K562 (cell line): Measurements from ENCODE around the gene EPB41L4A. TPM values are rescaled to one million over a fixed set of nuclear protein-coding genes. Genes with fewer than 3 reads are reported as not detected.

Experiments used
- ATAC-seq: fragments of 200-7000 bp; cut with Tn5 transposase; 3 replicates; pipeline ENCODE4 v1.9.1; 2020; ENCODE audit warnings: moderate library complexity
- BruUV-seq: library from RNA; stranded (reverse); fragments of 400-500 nt; replicated peaks from 2 replicates; lab custom pipeline; 2021; lab: Mats Ljungman, UMichigan
- CTCF ChIA-PET: fragments of 300-600 bp; formaldehyde crosslinking; extraction: SDS; loops from one replicate; lab custom pipeline; 2021; ENCODE audit warnings: low intra/inter-chr PET ratio; lab: Yijun Ruan, JAX
- POLR2A ChIA-PET: fragments of 300-600, 350-650 bp; sonication (Branson Sonifier 250); formaldehyde crosslinking; extraction: SDS; loops from one replicate; lab custom pipeline; 2021; ENCODE audit warnings: antibody characterized with exemption, inconsistent platforms; lab: Yijun Ruan, JAX
- DNase-seq, 4 experiments: peaks; one replicate each; pipeline versions ENCODE4 v3.0.0 to v3.0.0-alpha.2; 2011 to 2018; ENCODE audit warnings: low spot score in 3 of 4, mixed read lengths in 3 of 4; ENCODE audit errors: extremely low read depth in 1 of 4
- FAIRE-seq: peaks from 2 replicates; lab custom pipeline; 2011; peaks lifted over from hg19 to GRCh38; lab: Jason Lieb, UNC
- H2AFZ ChIP-seq: 2 replicates; pipeline ENCODE4 v1.6.0; 2011; ENCODE audit warnings: low read depth, low read length, control low read depth, inconsistent platforms
- H3K27ac ChIP-seq: fragments of 200-600 bp; 3 replicates; pipeline ENCODE4 v1.8.0; 2011; ENCODE audit warnings: low read depth, mild to moderate bottlenecking, control low read depth, inconsistent platforms, low read length, moderate library complexity, mixed read lengths; ENCODE audit errors: extremely low read depth
- H3K27me3 ChIP-seq, 2 experiments: fragments of 300-600 bp in 1 of 2; 2 replicates in 1 of 2; 3 replicates in 1 of 2; pipeline versions ENCODE4 v1.6.0 to v1.8.0; 2011; ENCODE audit warnings: inconsistent platforms in 2 of 2, low read length in 2 of 2, mild to moderate bottlenecking in 1 of 2, mixed read lengths in 1 of 2, moderate library complexity in 1 of 2; ENCODE audit not compliant: control insufficient read depth in 2 of 2, insufficient read depth in 2 of 2
- H3K36me3 ChIP-seq: fragments of 300-600 bp; 3 replicates; pipeline ENCODE4 v1.8.0; 2011; ENCODE audit warnings: mild to moderate bottlenecking, low read length, inconsistent platforms; ENCODE audit not compliant: control insufficient read depth, insufficient read depth
- H3K4me1 ChIP-seq, 2 experiments: fragments of 200-600 bp in 1 of 2; replicated peaks in 1 of 2; 2 replicates in 1 of 2; 3 replicates in 1 of 2; pipeline versions ENCODE4 v1.5.1 to v1.8.0; 2011; ENCODE audit warnings: inconsistent platforms in 2 of 2, low read length in 2 of 2, mild to moderate bottlenecking in 1 of 2, mixed read lengths in 1 of 2, moderate library complexity in 1 of 2; ENCODE audit not compliant: control insufficient read depth in 2 of 2, insufficient read depth in 2 of 2
- H3K4me2 ChIP-seq: 2 replicates; pipeline ENCODE4 v1.6.1; 2011; ENCODE audit warnings: low read length, control low read depth, inconsistent platforms, mixed read lengths; ENCODE audit not compliant: insufficient read depth
- H3K4me3 ChIP-seq: fragments of 200-600 bp; sonication (generic), shearing (Covaris generic); 2 replicates; pipeline ENCODE4 v1.5.1; 2016; ENCODE audit warnings: control low read depth, inconsistent platforms
- H3K79me2 ChIP-seq: fragments of 200-600 bp; 3 replicates; pipeline ENCODE4 v1.8.0; 2011; ENCODE audit warnings: low read length, inconsistent platforms; ENCODE audit not compliant: control insufficient read depth, insufficient read depth
- H3K9ac ChIP-seq, 2 experiments: 2 replicates each; pipeline versions ENCODE4 v1.6.0 to v1.6.1; 2011; ENCODE audit warnings: low read depth in 2 of 2, low read length in 2 of 2, control low read depth in 1 of 2, inconsistent platforms in 1 of 2, mild to moderate bottlenecking in 1 of 2, mixed read lengths in 1 of 2; ENCODE audit not compliant: insufficient read depth in 1 of 2
- H3K9me1 ChIP-seq: one replicate; pipeline ENCODE4 v1.6.0; 2011; ENCODE audit warnings: inconsistent platforms, mild to moderate bottlenecking, low read length, moderate library complexity; ENCODE audit not compliant: control insufficient read depth, insufficient read depth
- H3K9me3 ChIP-seq: replicated peaks from 2 replicates; pipeline ENCODE4 v1.5.1; 2011; ENCODE audit warnings: low read depth, low read length, inconsistent platforms; ENCODE audit not compliant: control insufficient read depth, insufficient read depth
- H4K20me1 ChIP-seq: replicated peaks from 2 replicates; pipeline ENCODE4 v1.6.1; 2011; ENCODE audit warnings: low read length, inconsistent platforms, mixed read lengths; ENCODE audit not compliant: control insufficient read depth, insufficient read depth
- CBX3 ChIP-seq, 2 experiments: IDR thresholded peaks; 1 replicate in 1 of 2; 2 replicates in 1 of 2; pipeline ENCODE4 v1.6.1; 2012; ENCODE audit warnings: inconsistent platforms in 2 of 2, low read length in 2 of 2, borderline replicate concordance in 1 of 2, control low read depth in 1 of 2
- DEAF1 ChIP-seq: fragments of 450-650 bp; formaldehyde crosslinking; IDR thresholded peaks from 2 replicates; pipeline ENCODE4 v1.4.0; 2020; ENCODE audit warnings: mild to moderate bottlenecking, moderate library complexity
- EGR1 ChIP-seq: fragments of 450-650 bp; conservative IDR thresholded peaks from 2 replicates; pipeline ENCODE4 v1.6.1; 2017; ENCODE audit warnings: mild to moderate bottlenecking
- HCFC1 ChIP-seq: IDR thresholded peaks from 2 replicates; pipeline ENCODE4 v1.6.1; 2012; ENCODE audit warnings: low read depth, low read length, improper control_type of control experiment
- HNRNPK ChIP-seq: fragments of 200-400 bp; formaldehyde crosslinking; IDR thresholded peaks from one replicate; pipeline ENCODE4 v1.6.1; 2018; ENCODE audit warnings: mild to moderate bottlenecking, low read depth, low read length; ENCODE audit not compliant: poor library complexity, severe bottlenecking
- ILF3 ChIP-seq: fragments of 450-650 bp; IDR thresholded peaks from 2 replicates; pipeline ENCODE4 v1.6.1; 2018; ENCODE audit warnings: antibody characterized with exemption, mild to moderate bottlenecking, moderate library complexity, borderline replicate concordance
- KLF10 ChIP-seq: fragments of 250-450 bp; sonication (Bioruptor Pico); IDR thresholded peaks from 2 replicates; pipeline ENCODE4 v1.6.1; 2021; ENCODE audit warnings: matching md5 sums
- TCF3 ChIP-seq: sonication (generic); formaldehyde crosslinking; IDR thresholded peaks from 2 replicates; pipeline ENCODE4 v1.4.0; 2020; ENCODE audit warnings: mild to moderate bottlenecking, missing genetic modification reagents
- ZBTB17 ChIP-seq: fragments of 450-650 bp; formaldehyde crosslinking; IDR thresholded peaks from 2 replicates; pipeline ENCODE4 v1.4.0; 2020; ENCODE audit warnings: mild to moderate bottlenecking
- ZNF324 ChIP-seq: fragments of 250-450 bp; sonication (Bioruptor Pico); IDR thresholded peaks from 2 replicates; pipeline ENCODE4 v1.4.0; 2020; ENCODE audit warnings: mild to moderate bottlenecking
- ZNF444 ChIP-seq: fragments of 250-450 bp; sonication (Bioruptor Pico); IDR thresholded peaks from 2 replicates; pipeline ENCODE4 v1.4.0; 2020; ENCODE audit warnings: mild to moderate bottlenecking, moderate library complexity
- ZNF589 ChIP-seq: fragments of 200-800 bp; sonication (Bioruptor generic); IDR thresholded peaks from 2 replicates; pipeline ENCODE4 v1.6.1; 2016; ENCODE audit warnings: low read depth, missing genetic modification characterization, missing compliant biosample characterization
- ZNF644 ChIP-seq: fragments of 200-800 bp; sonication (Bioruptor generic); IDR thresholded peaks from 2 replicates; pipeline ENCODE4 v1.6.1; 2016; ENCODE audit warnings: low read depth, missing genetic modification characterization, missing compliant biosample characterization
- in situ Hi-C: fragments of 300-500 bp; cut with MboI; formaldehyde crosslinking; loops from 4 replicates; pipeline ENCODE4 v1.15.0; 2018; ENCODE audit warnings: inconsistent platforms, mixed read lengths
- intact Hi-C: fragments of 100-400 bp; cut with micrococcal nuclease; formaldehyde crosslinking; loops from 2 replicates; pipeline ENCODE4 v1.14.2; 2022
- polyA plus RNA-seq, 8 experiments: library from polyadenylated mRNA; depleted of rRNA in 4 of 8; stranded (reverse) in 5 of 8; unstranded in 3 of 8; fragments of >200 nt; fragmentation: Nextera tagmentation in 2 of 8; fragmentation: Illumina TruSeq in 1 of 8; extraction: Ambion mirVana in 2 of 8; extraction: Trizol in 1 of 8; gene quantifications; 2 replicates each; pipeline versions ENCODE4 v1.2.1 to v1.2.3, GENCODE V29; 2011 to 2014; ENCODE audit warnings: inconsistent platforms in 1 of 8, missing spikeins in 1 of 8
- total RNA-seq, 7 experiments: library from RNA; depleted of rRNA in 6 of 7; stranded (reverse); fragments of >200 nt in 6 of 7; fragmentation: Illumina TruSeq in 2 of 7; extraction: Trizol in 2 of 7; gene quantifications; 2 replicates each; pipeline versions ENCODE4 v1.2.1 to v1.2.3, GENCODE V29; 2011 to 2021; ENCODE audit warnings: low replicate concordance in 1 of 7

Gene EPB41L4A
- total and polyA plus RNA-seq, 9 of the 15 experiments (the other 6 are each of a cell fraction or from before 2014, with no cell fraction given), result 0.04 to 0.35 (median 0.12) TPM; not detected in 3

GRCh38 chr5:112116371-112116770 is 302.7 kb downstream of the EPB41L4A start:
- ChIA-PET CTCF (no interaction called here), POLR2A (no interaction called here)
- Histone ChIP-seq H3K27ac (no peak overlapping the region), H3K9me3 (no peaks in the 10 kb centered on the region), H3K4me3 (no peak overlapping the region), H3K9me1 (no peaks in the 10 kb centered on the region), H3K4me2 (no peak overlapping the region), H3K4me1 (no peaks in the 10 kb centered on the region), H4K20me1 (no peaks in the 10 kb centered on the region), H3K27me3 (no peaks in the 10 kb centered on the region), H2AFZ (no peak overlapping the region), H3K36me3 (no peaks in the 10 kb centered on the region), H3K79me2 (no peaks in the 10 kb centered on the region), H3K9ac (no peak overlapping the region)
- no peak for FAIRE-seq
- in situ Hi-C loops (no loop called here), intact Hi-C loops (no loop called here)
- BruUV-seq, result no TSS peak
- TF ChIP-seq EGR1 (no peak), ZNF644 (tag) (no peak), ZNF324 (CRISPR knock-in tag) (no peak), HCFC1 (no peak), HNRNPK (no peak), ZBTB17 (CRISPR knock-in tag) (no peak), TCF3 (CRISPR knock-in tag) (no peak), CBX3 (IDR thresholded peaks at IDR 0.05; ENCODE audit: borderline replicate concordance in 1 of 2, low read length in 2 of 2) (no peak), DEAF1 (CRISPR knock-in tag) (no peak), KLF10 (CRISPR knock-in tag) (no peak), ZNF444 (CRISPR knock-in tag) (no peak), ZNF589 (CRISPR knock-in tag) (no peak), ILF3 (no peak)
- ATAC-seq, result no peak
- no peak for DNase-seq
